Peyer's patch (tissue), 4 donors: Measurements from ENCODE around the gene THBS1.

Experiments used
- POLR2A ChIP-seq, 2 donors: fragments of 450-650 bp; IDR thresholded peaks; one replicate each; pipeline ENCODE4 v1.5.1; 2017; ENCODE audit warnings: antibody characterized with exemption in 2 of 2, mild to moderate bottlenecking in 2 of 2, moderate library complexity in 2 of 2
- TF ChIP-seq, protein P1 (sequence below), 6 experiments: fragments of 450-650 bp in 4 of 6; fragments of 200-600 bp in 2 of 6; sonication (generic) in 1 of 6; IDR thresholded peaks; one replicate each; pipeline ENCODE4 v1.5.1; 2017 to 2019; ENCODE audit warnings: antibody characterized with exemption in 6 of 6, mild to moderate bottlenecking in 3 of 6, moderate library complexity in 1 of 6

DNA sequence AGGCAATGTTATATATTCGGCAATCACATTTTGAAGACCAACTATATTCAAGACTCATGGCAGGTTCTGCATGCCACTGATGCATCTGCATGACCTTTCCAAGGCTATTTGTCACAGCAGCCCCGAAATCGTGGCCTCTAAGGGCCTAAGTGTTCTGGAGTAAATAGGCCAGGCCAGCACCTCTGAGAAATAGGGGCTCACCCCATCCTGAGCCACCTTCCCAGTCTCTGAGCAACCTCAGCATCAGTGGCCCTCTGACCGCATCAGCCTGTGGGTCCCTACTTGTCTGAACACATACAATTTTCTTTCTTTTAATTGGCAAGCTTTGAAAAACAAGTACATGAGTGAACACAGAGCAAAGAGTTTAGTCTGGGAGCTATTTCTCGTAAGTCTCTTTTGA is 45.9 kb upstream of the THBS1 start:
- TF ChIP-seq, protein P1, sequence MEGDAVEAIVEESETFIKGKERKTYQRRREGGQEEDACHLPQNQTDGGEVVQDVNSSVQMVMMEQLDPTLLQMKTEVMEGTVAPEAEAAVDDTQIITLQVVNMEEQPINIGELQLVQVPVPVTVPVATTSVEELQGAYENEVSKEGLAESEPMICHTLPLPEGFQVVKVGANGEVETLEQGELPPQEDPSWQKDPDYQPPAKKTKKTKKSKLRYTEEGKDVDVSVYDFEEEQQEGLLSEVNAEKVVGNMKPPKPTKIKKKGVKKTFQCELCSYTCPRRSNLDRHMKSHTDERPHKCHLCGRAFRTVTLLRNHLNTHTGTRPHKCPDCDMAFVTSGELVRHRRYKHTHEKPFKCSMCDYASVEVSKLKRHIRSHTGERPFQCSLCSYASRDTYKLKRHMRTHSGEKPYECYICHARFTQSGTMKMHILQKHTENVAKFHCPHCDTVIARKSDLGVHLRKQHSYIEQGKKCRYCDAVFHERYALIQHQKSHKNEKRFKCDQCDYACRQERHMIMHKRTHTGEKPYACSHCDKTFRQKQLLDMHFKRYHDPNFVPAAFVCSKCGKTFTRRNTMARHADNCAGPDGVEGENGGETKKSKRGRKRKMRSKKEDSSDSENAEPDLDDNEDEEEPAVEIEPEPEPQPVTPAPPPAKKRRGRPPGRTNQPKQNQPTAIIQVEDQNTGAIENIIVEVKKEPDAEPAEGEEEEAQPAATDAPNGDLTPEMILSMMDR (IDR thresholded peaks at IDR 0.05), result no peak
- TF ChIP-seq POLR2A (IDR thresholded peaks at IDR 0.05), result no peak
